CD4-positive, alpha-beta T cell treated with Interleukin-10 for 1 hour (primary cell): Measurements from ENCODE around the gene NDFIP2.
"Not testable (repeated sequence)": the region's sequence is repeated elsewhere in the genome, so short reads cannot be mapped to it uniquely, and the experiment has no call there.

Experiments
- DNase-seq: peaks from one replicate; pipeline ENCODE4 v3.0.0-alpha.2; 2020

Gene NDFIP2

GRCh38 chr13:79541426-79542049, 60.6 kb downstream of the NDFIP2 start:
- DNase-seq: peak; percentile 78

DNA sequence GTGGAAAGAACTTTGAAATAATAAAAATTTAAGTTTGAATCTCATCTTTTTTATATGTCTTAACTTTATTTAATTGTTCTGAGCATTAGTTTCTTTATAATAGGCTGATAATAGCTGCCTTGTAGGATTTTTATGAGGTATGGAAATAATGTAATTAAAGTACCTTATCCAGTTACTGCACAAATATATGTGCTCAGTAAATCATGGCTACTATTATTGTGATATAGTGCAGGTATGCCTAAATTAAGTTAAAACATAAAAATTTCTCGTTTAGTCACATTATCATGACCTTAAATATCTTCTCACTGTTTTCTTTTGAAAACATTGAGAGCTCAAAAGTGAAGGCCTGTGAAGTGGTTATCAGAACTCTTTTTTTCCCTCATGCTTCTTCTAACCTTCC, 62.9 kb downstream of the NDFIP2 start:
- no peak for DNase-seq

GRCh38 chr13:79547211-79548195, 66.5 kb downstream of the NDFIP2 start:
- no peak for DNase-seq

GRCh38 chr13:79548902-79549301, 67.9 kb downstream of the NDFIP2 start:
- no peak for DNase-seq

GRCh38 chr13:79549355-79550106, 68.6 kb downstream of the NDFIP2 start:
- no peak for DNase-seq

DNA sequence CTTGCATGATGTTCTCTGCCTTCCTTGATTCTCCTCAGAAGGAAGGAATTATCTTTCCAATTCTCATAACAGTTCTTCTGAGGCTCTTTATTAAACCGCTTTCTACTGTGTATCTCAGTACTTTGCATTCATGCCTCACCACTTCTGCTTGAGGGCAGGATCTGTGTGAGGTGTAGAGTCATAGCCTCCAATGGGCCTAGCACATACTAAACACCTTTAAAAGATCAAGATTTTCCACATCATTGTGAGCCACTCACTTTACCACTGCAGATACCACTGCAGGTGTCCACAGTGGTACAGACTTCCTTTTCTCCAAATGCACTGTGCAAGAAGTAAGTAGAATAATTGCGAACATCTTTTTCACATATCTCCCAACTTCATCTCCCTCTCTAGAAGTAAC, 76.7 kb downstream of the NDFIP2 start:
- DNase-seq: no peak

DNA sequence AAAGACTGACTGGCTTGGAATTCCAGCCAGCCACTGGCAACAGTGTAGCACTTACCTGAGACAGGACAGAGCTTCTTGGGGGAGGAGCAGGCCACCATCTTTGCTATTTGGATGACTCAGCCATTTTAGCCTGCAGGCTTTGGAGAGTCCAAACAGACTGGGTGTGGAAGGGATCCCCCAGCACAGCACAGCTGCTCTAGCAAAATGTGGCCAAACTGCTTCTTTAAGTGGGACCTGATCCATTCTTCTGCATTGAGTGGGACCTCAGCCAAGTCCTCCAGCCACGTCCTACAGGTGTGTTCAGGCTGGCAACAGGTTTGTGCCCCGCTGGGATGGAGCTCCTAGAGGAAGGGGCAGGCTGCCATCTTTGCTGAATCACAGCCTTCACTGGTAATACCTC, 80.0 kb downstream of the NDFIP2 start:
- no peak for DNase-seq

DNA sequence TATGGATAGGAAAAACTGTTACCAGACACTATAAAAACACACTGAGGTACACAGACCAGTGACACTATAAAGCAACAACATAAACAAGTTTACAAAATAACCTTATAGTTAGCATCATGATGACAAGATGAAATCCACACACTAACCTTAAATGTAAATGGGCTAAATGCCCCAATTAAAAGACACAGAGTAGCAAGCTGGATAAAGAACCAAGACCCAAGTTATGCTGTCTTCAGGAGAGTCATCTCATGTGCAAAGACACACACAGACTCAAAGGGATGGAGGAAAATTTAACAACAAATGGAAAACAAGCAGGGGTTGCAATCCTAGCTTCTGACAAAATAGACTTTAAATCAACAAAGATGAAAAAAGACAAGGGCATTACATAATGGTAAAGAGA, 81.6 kb downstream of the NDFIP2 start:
- no peak for DNase-seq

DNA sequence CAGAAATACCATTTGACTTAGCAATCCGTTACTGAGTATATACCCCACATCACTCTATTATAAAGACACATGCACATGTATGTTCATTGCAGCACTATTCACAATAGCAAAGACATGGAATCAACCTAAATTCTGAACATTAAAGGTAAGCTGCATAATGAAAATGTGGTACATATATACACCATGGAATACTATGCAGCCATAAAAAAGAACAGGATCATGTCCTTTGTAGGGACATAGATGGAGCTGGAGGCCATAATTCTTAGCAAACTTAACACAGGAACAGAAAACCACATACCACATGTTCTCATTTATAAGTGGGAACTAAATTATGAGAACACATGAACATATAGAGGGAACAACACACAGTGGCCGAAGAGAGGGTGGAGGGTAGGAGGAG, 85.2 kb downstream of the NDFIP2 start:
- DNase-seq: no peak

- no peak for DNase-seq
These were observed 90.2 kb downstream of the NDFIP2 start for GRCh38 chr13:79571147-79571546.

DNA sequence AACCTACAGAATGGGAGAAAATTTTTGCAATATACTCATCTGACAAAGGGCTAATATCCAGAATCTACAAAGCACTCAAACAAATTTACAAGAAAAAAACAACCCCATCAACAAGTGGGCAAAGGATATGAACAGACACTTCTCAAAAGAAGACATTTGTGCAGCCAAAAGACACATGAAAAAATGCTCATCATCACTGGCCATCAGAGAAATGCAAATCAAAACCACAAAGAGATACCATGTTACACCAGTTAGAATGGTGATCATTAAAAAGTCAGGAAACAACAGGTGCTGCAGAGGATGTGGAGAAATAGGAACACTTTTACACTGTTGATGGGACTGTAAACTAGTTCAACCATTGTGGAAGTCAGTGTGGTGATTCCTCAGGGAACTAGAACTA, 92.9 kb downstream of the NDFIP2 start:
- DNase-seq: not testable (repeated sequence)

- no peak for DNase-seq
These were observed 100.9 kb downstream of the NDFIP2 start for GRCh38 chr13:79581870-79582315.

GRCh38 chr13:79582896-79583295, 101.9 kb downstream of the NDFIP2 start:
- DNase-seq: no peak

DNA sequence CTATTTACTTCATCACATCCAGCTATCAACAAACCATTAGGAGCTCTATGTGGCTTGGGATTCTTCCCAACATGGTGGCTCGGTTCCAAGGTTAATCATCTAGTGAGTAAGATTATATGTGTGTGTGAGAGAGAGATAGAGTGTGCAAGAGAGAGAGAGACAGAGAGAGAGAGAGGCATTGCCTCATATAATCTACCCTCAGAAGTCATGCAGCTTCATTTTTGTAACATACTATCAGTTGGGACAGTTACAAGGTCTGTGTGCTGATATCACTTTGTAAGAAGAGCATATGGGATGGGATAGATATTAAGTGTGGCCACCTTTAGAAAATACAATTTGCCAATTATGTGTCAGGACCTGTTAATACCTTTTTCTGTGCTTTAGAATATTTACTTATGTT, 104.1 kb downstream of the NDFIP2 start:
- no peak for DNase-seq

GRCh38 chr13:79589603-79590393, 108.8 kb downstream of the NDFIP2 start:
- DNase-seq: no peak

- DNase-seq: no peak
These were observed 109.4 kb downstream of the NDFIP2 start for GRCh38 chr13:79590394-79590676.

- DNase-seq: no peak
These were observed 110.5 kb downstream of the NDFIP2 start for GRCh38 chr13:79591493-79591892.

GRCh38 chr13:79593121-79593520, 112.2 kb downstream of the NDFIP2 start:
- no peak for DNase-seq

- no peak for DNase-seq
These were observed 112.8 kb downstream of the NDFIP2 start for GRCh38 chr13:79593641-79594275.

GRCh38 chr13:79600146-79600545, 119.2 kb downstream of the NDFIP2 start:
- DNase-seq: not testable (repeated sequence)

DNA sequence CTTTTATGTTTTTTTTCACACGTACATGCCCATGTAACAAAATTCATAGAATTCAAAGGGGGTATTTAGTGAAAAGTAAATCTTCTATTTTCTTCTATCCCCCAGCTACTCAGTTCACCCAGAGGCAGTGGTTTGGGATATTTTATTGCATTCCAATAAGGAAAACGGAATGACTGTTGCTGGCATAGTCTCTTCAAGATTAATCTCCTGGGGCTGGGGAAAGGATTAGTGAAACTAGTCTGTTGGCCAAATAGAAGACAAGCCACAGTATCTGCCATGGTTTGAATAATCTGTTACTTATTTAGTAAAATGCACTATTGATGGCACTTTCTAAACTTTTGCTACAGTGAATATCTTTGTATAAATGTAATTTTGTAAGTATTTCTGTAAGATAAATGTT, 122.0 kb downstream of the NDFIP2 start:
- no peak for DNase-seq

DNA sequence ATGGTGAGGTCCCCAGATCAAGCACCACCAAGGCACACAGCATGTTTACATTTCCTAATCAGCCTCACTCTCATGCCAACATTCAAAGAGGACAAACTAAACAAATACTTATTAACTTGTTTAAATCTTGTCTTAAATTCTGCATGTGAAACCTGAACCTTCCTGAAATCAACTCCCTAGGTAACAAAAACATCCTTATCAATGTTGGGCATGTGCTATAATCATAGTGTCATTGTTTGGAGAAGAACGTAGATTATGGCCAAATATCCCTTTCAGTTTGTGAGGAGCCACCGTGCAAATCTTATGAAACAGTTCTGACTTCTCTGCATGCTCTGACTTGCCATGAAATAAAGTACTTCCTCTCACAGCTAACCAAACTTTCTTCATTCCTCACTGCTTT, 123.8 kb downstream of the NDFIP2 start:
- no peak for DNase-seq
